ENCODE results near the gene SHISA9. TPM values are rescaled to one million over a fixed set of nuclear protein-coding genes. Genes with fewer than 3 reads are reported as not detected.

Gene SHISA9
- total and polyA plus RNA-seq, 12 donors: 0.04 to 0.96 (median 0.13) TPM; not detected in 3

DNA sequence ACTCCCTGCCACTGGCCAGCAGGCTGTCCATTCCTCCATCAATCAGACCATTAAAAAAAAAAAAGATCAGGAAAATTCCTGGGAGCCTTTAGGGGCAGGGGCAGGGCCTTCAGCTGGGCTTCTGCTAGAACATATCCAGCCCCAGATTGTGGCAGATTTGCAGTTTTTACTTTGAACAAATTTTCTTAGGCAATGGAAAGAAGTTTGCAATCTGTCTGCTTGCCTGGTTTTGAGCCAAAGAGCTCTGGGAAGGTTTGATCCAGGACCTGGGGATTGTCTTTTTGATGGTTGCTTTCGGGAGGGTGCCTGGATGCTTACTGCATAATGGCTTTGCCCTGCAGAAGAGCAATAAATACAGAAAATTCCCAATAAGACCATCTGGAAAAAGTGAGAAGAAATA, 145.9 kb downstream of the SHISA9 start:
- 53 to 62% methylated on average over 1 of the region's 1 CpG for WGBS, 2 donors
- Histone ChIP-seq H3K4me3 (no peak overlapping the region), H3K27ac (no peak overlapping the region), H3K27me3 (peaks cover 0 to 7% (median 0%) of the 10 kb centered on the region in 7 donors), H3K9me3 (peaks cover 0 to 20% (median 7%) of the 10 kb centered on the region in 11 donors), H3K4me1 (no peaks in the 10 kb centered on the region), H3K36me3 (no peaks in the 10 kb centered on the region)
- intact Hi-C loops (cut with DNase I): no loop called here
- TF ChIP-seq, protein P1, sequence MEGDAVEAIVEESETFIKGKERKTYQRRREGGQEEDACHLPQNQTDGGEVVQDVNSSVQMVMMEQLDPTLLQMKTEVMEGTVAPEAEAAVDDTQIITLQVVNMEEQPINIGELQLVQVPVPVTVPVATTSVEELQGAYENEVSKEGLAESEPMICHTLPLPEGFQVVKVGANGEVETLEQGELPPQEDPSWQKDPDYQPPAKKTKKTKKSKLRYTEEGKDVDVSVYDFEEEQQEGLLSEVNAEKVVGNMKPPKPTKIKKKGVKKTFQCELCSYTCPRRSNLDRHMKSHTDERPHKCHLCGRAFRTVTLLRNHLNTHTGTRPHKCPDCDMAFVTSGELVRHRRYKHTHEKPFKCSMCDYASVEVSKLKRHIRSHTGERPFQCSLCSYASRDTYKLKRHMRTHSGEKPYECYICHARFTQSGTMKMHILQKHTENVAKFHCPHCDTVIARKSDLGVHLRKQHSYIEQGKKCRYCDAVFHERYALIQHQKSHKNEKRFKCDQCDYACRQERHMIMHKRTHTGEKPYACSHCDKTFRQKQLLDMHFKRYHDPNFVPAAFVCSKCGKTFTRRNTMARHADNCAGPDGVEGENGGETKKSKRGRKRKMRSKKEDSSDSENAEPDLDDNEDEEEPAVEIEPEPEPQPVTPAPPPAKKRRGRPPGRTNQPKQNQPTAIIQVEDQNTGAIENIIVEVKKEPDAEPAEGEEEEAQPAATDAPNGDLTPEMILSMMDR (IDR thresholded peaks at IDR 0.05): no peak
- DNase-seq: no peak
- no peak for ATAC-seq

DNA sequence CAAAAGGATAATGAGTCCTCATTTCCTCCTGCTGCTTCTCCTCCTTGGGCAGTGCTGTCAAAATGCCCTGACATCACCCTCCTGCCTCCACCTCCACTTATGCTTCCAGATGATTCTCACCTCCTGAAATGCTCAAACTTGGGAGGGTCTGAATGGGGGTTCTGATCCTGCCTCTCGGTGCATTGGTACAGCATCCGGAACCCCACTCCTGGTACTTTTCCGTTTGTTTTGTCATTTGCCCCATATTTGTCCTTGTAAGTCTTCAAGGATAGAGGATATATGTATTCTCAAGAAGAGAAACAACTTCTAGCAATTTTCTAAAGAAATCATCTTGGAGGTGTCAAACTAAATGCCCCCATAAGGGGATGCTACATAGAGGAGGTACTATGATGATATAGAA, 148.3 kb downstream of the SHISA9 start:
- peaks cover 0 to 5% (median 0%) of the 10 kb centered on the region in 7 donors for H3K27me3 ChIP-seq
- H3K36me3 ChIP-seq: no peaks in the 10 kb centered on the region
- WGBS, 2 donors: 89 to 91% methylated on average over 3 of the region's 3 CpGs
- intact Hi-C loops (cut with DNase I): no loop called here
- DNase-seq (no peak), ATAC-seq (no peak)
- H3K4me1 ChIP-seq: no peaks in the 10 kb centered on the region
- H3K9me3 ChIP-seq: peaks cover 0 to 12% (median 6%) of the 10 kb centered on the region in 11 donors
- TF ChIP-seq, protein P1 (IDR thresholded peaks at IDR 0.05): no peak
- H3K4me3 ChIP-seq: no peak overlapping the region
- no peak overlapping the region for H3K27ac ChIP-seq

DNA sequence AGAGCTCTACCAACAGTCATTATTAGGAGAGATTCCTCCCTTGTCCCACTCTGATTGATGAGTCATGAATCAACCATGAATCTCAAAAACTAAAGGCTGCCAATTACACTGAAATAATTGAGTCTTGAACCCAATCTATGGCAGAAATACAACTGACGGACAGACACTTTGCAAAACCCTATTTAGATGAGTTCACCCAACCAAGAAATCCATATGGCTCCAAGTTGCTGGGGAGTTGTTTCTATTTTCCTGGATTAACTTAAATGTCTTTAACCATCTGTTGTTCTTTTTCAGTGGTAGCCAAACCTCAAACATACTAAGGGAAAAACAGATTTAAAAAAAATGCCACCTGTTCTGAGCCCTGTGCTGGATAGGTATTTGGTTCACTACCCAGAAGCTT, 151.0 kb downstream of the SHISA9 start:
- peaks cover 0 to 12% (median 6%) of the 10 kb centered on the region in 11 donors for H3K9me3 ChIP-seq
- DNase-seq (no peak), ATAC-seq (no peak)
- WGBS, 2 donors: 75 to 86% methylated on average over 1 of the region's 1 CpG
- H3K27ac ChIP-seq: no peak overlapping the region
- H3K4me3 ChIP-seq: no peak overlapping the region
- TF ChIP-seq, protein P1 (IDR thresholded peaks at IDR 0.05): no peak
- H3K27me3 ChIP-seq: no peaks in the 10 kb centered on the region
- no peaks in the 10 kb centered on the region for H3K36me3 ChIP-seq
- intact Hi-C loops (cut with DNase I): no loop called here
- no peaks in the 10 kb centered on the region for H3K4me1 ChIP-seq

DNA sequence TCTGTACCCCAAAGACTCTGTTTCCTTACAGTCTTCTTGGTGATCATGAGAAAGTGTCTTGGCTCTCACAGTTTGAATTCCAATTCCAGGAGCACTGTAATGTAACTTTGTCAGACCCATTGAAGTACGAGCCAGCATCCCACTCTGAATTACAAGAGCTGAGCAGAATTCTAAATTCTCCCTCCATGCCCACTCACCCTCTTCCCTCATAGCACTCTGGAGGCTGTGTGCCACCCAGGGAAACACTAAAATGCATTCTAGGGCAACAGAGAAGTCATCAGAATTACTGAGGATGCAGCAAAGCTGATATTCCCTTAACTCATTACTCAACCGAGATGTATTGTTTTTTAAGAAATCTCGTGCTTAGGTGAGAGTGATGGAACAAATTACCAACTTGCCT, 154.1 kb downstream of the SHISA9 start:
- no peaks in the 10 kb centered on the region for H3K36me3 ChIP-seq
- TF ChIP-seq, protein P1 (IDR thresholded peaks at IDR 0.05): no peak
- 75 to 78% methylated on average over 3 of the region's 3 CpGs for WGBS, 2 donors

More for the DNA sequence above, 154.1 kb downstream of the SHISA9 start:
- ATAC-seq (no peak), DNase-seq (no peak)
- H3K4me3 ChIP-seq: no peak overlapping the region
- no peaks in the 10 kb centered on the region for H3K27me3 ChIP-seq
- no peak overlapping the region for H3K27ac ChIP-seq
- peaks cover 0 to 6% (median 0%) of the 10 kb centered on the region in 11 donors for H3K9me3 ChIP-seq
- intact Hi-C loops (cut with DNase I): no loop called here
- no peaks in the 10 kb centered on the region for H3K4me1 ChIP-seq

Data from heart right ventricle (tissue), 16 donors.